Endometrium (tissue), 2 donors: ENCODE results near the gene TMEM242.

Experiments used
- FAIRE-seq: peaks from 2 replicates; lab custom pipeline; 2012; peaks lifted over from hg19 to GRCh38; lab: Jason Lieb, UNC
- donor health status: control.
- donor health status: control.

The TMEM242 gene

DNA sequence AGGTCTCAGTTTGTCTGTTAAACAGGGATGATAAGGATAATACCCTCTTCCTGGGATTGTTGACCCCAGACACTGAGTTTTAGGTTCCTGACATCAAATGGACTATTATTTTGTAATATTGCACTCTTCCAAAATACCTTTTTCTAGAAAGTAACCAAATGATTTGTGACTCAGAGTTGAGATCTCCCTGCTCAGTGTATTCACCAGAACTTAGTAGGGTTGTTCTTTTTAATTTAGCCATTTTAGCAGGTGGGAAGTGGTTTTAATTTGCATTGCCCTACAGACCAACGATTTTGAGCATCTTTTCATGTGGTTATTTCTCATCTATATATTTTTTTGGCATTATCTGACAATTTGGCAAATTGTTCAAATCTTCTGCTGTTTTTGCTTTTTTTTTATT is 75.1 kb downstream of the TMEM242 start:
- no peak for FAIRE-seq

DNA sequence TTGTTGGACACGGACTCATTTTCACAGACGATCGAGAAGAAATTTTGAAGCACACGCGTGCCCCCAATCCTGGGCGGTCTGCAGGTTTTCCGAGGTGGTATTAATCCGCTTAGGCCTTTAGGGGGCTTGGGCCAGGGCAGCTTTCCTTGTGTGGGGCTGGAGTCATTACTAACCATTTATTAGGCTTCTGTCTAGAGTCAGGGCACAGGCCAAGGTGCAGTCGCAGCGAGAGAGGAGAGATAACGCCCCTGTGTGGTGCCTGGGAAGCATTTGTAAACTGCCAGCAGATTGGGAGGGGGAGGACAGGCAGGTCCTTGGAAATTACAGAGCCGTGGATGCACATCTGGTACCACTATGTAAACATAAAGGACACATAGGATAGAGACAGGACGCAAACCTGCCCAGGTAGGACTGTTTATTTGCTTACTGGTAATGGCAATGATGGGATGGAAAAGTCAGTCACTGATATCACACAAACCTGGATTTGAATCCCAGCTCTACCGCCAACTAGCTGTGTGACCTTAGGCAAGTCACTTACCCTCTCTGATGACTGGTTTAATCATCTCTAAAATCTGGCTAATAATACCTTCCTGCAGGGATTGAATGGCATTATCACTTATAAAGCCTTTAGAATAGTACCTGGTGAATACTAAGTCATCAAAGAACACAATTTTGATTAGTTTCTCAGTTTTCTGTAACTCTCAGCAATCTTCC is 76.4 kb downstream of the TMEM242 start:
- FAIRE-seq = no peak

GRCh38 chr6:157246048-157246630 is 77.2 kb downstream of the TMEM242 start:
- FAIRE-seq = no peak

DNA sequence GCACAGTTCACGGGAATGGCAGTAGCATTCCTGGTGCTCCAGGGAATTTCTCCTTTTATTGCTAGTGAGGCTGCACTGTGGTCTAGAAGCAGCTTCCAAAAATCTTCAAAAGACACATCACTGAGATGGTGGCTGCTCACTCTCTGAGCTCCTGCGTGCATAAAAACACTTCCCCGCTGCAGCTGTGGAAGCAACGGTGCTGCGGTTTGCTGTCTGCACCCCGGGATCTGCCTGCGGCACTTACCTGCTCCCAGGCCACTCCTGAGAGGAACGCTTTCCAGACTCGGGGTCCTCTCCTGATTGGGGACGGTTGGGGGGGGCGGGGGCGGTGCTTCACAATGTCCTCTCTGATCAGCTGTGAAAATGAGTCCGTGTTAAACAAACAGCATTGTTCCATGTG is 77.9 kb downstream of the TMEM242 start:
- FAIRE-seq = no peak

DNA sequence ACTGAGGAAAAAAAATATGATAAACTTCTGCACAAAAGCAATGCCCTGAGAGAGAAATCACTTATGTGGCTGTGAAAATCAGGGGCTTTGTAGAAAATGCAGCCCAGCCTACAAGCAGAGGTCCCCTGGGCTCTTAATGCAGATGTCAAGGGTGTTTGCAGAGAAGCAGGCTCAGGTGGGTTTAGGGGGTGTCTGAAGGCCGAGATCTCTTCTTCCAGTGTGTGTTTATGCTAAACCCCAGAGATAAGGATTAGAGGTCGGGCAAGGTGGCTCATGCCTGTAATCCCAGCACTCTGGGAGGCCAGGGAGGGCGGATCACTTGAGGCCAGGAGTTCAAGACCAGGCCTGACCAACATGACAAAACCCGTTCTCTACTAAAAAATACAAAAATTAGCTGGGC is 78.5 kb downstream of the TMEM242 start:
- no peak for FAIRE-seq

DNA sequence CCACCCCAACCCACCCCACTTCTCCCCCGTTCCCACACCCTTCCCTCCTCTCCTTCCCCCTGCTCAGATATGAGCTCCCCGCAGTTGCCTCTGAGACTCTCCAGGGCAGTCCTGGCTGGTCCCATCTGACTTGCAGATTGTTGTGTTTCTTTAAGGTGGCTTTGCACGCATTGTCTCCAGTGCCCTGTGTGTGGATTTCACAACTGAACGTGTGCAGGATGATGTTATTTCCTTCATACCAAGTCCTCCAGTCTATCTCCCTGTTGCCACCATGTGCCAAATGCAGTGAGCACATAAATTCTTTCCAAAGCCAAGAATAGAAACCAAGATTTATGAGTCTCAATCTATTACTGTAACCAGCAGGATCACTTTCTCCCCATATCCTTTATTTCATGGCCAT is 79.1 kb downstream of the TMEM242 start:
- no peak for FAIRE-seq

- no peak for FAIRE-seq
These were observed 80.5 kb downstream of the TMEM242 start for GRCh38 chr6:157242791-157243190.

DNA sequence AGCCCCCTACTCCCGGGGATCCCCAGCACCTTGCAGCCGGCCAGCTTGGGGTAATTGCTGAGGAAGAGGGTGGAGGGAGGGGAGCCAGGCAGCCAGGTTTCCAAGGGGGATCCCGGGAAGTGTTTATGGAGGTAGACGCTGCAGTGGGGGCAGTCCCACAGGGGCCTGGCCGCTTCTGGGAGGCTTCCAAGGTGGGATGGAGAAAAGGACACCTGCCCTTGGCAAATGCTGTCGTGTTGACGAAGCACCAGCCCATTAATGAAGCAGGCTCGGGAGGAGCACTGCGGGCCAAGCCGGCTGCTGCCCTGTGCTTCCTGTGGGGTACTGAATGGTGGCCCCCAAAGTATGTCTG is 82.4 kb downstream of the TMEM242 start:
- FAIRE-seq = no peak

DNA sequence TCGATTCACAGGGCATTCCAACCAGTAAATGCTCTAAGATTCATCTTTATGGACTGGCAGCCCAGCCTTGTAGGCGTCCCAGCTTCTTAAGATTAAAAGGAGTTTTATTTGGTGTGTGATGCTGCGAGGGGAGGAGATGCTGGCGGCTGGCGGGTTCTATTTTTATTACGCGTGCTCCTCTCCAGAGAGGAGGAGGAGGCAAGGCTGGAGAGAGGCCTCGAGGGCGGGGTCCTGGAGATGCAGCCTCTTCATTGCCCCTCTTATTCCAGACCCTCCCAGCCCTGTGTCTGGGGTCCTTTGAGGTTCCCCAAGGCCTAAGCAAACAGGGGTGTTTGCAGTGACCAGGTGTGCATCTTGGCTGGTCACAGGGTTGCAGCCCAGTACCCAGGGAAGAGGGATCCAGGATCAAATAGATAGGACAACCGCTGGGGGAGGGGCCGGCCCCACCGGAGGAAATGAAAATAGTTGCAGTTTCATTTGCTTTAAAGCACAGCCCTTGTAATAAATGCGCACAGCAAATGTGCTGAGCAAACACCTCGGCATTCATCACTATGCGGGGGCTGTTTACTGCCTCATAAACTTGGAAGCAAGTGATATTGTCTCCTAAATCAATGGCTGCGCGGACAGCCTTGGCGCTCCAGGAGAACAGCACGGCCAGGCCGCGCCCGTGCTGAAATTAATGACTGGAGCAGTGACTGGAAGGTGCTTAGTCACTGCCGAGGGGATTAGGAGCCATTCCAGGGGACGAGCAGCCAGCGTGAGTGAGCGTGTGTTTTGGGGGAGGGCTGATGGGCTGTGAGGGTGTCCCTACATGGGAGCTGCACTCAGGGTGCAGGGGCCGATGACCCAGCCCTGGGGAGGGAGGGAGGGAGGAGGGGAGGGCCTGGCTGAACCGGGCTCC is 83.0 kb downstream of the TMEM242 start:
- no peak for FAIRE-seq

GRCh38 chr6:157239671-157240058 is 83.7 kb downstream of the TMEM242 start:
- FAIRE-seq = no peak
